22Rv1 (cell line): Measurements from ENCODE around the gene PKHD1.

ENCODE experiments used
- CTCF ChIP-seq: fragments of 450-650 bp; IDR thresholded peaks from 2 replicates; pipeline ENCODE4 v1.5.1; 2017; ENCODE audit warnings: mild to moderate bottlenecking
- ZFX ChIP-seq: fragments of 450-650 bp; IDR thresholded peaks from 2 replicates; pipeline ENCODE4 v1.6.1; 2017; ENCODE audit warnings: antibody characterized with exemption, borderline replicate concordance

GRCh38 chr6:52065621-52066020, 21.8 kb downstream of the PKHD1 start:
- TF ChIP-seq CTCF (no peak), ZFX (no peak)
